Stimulated activated CD4-positive, alpha-beta T cell treated with anti-CD3 and anti-CD28 coated beads, Interleukin-15, amount 100 ng/mL, for 48 hours (primary cell): ENCODE measurements around the gene CES3.
A peak's percentile ranks its signal among the peaks of the same experiment; 100 is the strongest.

ENCODE experiments used
- DNase-seq, 2 donors: peaks; one replicate each; pipeline ENCODE4 v3.0.0-alpha.2; 2020; ENCODE audit warnings: low read depth in 2 of 2

Gene CES3

GRCh38 chr16:67006930-67007658 lies 46.0 kb downstream of the CES3 start:
- DNase-seq: no peak

GRCh38 chr16:67009158-67009557 lies 48.1 kb downstream of the CES3 start:
- no peak for DNase-seq

GRCh38 chr16:67011274-67011673 lies 50.2 kb downstream of the CES3 start:
- no peak for DNase-seq

- DNase-seq: no peak
Observed at GRCh38 chr16:67013233-67013822, 52.3 kb downstream of the CES3 start.

GRCh38 chr16:67013823-67014633 lies 53.0 kb downstream of the CES3 start:
- peak; percentile 70 to 82 for DNase-seq

- DNase-seq: no peak
Observed at GRCh38 chr16:67014634-67015312, 53.7 kb downstream of the CES3 start.

GRCh38 chr16:67015313-67015731 lies 54.3 kb downstream of the CES3 start:
- no peak for DNase-seq

GRCh38 chr16:67016143-67016542 lies 55.1 kb downstream of the CES3 start:
- DNase-seq: no peak

- DNase-seq: no peak
Observed at GRCh38 chr16:67016681-67017420, 55.8 kb downstream of the CES3 start.

GRCh38 chr16:67017421-67017750 lies 56.3 kb downstream of the CES3 start:
- no peak for DNase-seq

- peak; percentile 85 to 90 for DNase-seq
Observed at GRCh38 chr16:67017810-67018488, 56.9 kb downstream of the CES3 start.

- DNase-seq: no peak
Observed at GRCh38 chr16:67019171-67019570, 58.1 kb downstream of the CES3 start.

GRCh38 chr16:67021321-67021720 lies 60.3 kb downstream of the CES3 start:
- no peak for DNase-seq

GRCh38 chr16:67022531-67023214 lies 61.6 kb downstream of the CES3 start:
- no peak for DNase-seq

GRCh38 chr16:67023689-67024088 lies 62.6 kb downstream of the CES3 start:
- DNase-seq: no peak
